Occipital lobe (tissue), 2 donors: Measurements from ENCODE around the gene AGO1. TPM values are rescaled to one million over a fixed set of nuclear protein-coding genes. Genes with fewer than 3 reads are reported as not detected.
"Not testable (repeated sequence)": the region's sequence is repeated elsewhere in the genome, so short reads cannot be mapped to it uniquely, and the experiment has no call there.

Source experiments
- DNase-seq: peaks from one replicate; lab custom pipeline; 2025; lab: John Stamatoyannopoulos, UW
- total RNA-seq: library from RNA; depleted of rRNA; stranded (reverse); fragments of >200 nt; gene quantifications from one replicate; pipeline ENCODE4 v1.2.3, GENCODE V29; 2014

The AGO1 gene
- total RNA-seq, 1 donor from 2014 or later, result 17.0 TPM

DNA sequence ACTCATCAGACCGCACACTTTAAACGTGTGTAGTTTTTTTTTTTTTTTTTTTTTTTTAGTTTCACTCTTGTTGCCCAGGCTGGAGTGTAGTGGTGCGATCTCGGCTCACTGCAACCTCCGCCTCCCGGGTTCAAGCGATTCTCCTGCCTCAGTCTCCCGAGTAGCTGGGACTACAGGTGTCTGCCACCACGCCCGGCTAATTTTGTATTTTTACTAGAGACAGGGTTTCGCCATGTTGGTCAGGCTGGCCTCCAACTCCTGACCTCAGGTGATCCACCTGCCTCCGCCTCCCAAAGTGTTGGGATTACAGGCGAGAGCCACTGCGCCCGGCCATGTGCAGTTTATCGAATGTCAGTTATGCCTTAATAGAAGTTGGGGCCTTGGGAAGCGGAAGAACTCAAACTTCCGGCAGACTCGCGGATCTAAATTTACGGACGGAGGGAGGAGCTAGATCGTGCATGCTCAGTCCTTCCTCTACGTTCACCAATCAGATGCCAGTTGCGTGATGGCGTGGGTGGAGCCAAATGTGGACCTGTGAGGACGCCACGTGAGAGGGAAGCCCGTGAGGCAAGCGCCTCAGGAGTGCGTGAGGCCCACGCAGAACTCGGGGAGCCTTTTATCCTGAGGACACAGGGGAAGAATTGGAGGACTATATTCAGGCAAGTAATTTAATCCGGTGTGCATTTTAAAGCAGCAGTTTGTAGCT, 13.6 kb upstream of the AGO1 start:
- not testable (repeated sequence) for DNase-seq

DNA sequence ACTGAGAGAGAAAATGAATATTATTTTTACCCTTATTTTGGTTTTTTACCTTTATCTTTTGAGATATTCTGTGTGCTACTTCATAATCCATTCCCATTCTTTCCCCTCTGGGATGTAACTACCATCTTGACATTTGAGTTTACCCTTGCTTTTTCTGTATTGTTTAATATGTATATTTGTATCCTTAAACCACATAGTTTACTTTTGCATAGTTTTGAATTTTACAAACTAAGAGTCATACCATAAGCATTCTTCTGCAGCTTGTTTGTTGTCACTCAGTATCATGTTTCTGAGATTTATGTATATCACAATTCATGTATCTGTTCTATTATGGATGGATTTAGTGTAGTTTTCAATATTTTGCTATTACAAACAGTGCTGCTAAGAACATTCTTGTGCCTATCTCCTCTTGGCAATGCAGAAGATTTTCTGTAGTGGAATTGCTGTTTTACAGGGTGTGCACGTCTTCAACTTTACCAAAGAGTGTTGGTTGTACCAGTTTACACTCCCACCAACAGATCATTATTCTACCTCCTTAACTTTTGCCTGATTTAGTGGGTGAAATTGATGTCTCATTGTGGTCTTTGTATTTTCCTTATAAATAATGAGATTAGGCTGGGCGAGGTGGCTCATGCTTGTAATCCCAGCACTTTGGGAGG, 12.2 kb upstream of the AGO1 start:
- DNase-seq, result no peak

DNA sequence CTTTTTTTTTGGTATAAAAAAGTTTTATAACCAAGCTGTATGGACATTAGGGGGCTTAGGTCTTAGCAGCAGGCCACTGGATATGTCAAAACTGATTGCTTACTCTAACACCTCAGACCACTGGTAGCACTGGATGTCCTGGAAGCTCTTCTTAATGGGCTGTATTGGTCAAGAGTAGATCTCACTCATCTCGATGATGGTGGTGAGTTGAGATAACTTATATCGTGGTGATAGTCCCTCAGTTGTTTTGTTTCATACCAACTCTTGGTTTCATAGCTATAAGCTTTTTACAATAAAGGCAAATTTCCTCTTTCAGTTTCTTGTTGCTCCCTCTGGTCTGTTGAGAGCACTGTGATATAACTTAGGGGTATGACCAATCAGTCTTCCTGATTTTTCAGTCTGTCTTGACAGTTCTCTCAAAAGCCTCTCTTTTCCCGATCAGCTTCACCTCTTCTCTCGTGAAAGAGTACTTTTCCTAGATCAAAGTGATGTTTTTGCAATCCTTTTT, 9.7 kb upstream of the AGO1 start:
- no peak for DNase-seq

DNA sequence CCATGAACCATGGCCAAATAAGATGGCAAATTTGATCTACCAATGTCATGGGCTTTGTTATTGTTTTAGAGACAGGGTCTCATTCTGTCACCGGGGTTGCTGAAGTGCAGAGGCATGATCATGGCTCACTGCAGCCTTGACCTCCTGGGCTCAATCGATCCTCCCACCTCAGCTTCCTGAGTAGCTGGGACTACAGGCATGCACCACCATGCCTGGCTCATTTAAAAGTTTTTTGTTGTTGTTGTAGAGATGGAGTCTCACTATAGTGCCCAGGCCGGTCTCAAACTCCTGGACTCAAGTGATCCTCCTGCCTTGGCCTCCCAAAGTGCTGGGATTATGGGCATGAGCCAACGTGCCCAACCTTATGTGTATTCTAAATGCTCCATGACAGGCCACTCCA, 8.9 kb upstream of the AGO1 start:
- not testable (repeated sequence) for DNase-seq

DNA sequence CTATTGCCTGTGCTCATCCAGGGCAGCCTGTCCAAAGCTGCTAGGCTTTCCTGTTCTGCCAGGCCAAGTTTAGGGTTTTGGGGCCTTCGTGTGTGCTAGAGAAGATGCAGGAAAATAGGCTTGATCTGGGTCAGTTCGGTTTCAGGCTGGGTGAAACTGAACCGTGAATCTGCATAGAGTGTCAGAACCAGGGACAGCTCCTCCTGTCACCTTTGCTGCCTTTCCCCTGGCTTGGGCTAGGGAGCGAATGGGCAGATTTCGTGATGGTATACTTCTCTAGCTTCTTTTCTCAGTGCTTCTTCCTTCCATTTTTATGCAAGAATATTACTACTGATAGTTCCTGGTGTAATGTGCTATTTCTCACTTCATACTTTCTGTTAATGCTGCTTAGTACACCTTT, 6.0 kb upstream of the AGO1 start:
- DNase-seq, result no peak

DNA sequence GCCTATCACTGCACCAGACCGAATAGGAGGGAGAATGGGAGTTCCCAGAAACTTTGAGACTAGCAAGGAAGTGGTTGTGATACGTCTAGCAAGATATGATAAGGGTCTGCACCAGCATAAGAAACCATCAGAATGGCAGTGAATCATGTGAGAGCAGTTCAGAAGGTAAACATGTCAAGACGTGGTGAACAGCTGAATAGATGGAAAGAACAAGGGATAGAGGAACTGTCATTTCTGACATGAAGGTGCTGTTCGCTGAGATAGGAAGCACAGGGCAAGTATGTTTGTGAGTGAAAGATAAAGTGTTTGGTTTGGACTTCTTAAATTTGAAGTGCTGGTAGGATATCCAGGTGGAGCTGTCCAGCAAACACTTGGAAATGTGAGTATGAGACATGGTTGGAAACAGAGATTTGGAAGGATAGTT, 1.1 kb upstream of the AGO1 start:
- DNase-seq, result no peak

DNA sequence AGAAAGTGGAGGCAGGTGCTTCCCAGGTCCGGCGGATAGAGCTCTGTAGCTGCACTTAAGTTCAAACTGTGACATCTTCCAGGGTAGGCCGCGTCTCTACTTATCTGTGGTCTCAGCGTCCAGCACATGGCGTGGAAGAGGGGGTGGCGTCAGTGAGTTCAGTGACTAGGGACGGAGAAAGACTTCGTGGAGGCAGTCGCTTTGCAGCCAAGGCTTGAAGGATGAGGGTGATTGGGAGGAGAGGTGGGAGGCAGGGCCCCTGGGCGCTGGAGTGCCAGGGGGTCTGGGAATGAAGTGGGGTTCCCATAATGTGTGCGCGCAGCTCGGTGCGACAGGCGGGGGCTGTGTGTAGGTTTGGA, 444 bp upstream of the AGO1 start:
- DNase-seq, result no peak

DNA sequence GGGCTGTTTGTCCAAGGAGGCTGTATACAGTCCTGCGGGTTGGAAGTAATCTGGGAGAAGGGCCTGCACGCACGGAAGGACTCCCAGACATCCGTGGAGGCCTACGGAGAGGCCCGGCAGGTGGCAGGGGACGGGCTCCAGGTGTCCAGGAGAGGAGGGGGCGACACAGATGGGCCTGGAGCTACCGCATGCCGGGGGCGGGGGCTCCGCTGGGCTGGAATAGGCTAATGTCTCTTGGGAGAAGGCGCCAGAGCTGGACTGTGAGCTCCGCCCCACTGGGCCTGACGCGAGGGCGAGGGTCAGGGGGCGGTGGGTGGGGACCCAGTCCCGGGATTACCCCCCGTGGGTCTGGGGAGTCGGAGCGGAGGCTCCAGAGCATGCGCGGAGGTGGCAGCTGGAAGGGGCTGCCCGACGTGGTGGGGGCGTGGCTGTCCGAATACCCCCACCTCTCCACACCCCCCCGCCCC, 659 bp downstream of the AGO1 start:
- no peak for DNase-seq

DNA sequence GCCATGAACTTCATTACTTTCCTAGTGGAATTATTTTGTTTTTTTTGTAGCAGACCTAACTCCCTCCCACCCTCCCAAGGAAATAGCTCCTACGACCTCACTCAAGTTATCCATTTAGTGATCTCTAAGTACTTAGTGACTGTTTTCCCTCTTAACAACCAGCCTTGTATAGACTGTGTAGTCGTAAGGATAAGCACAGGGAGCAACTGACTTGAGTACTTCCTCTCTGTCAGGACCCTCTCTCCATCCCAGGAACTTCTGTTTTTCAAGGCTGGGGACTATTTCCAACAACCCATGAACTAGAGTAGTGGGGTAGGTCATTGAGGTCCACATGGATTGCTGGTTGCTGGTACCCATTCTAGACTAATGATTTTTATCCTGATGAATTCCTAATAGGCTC, 1.9 kb downstream of the AGO1 start:
- no peak for DNase-seq

DNA sequence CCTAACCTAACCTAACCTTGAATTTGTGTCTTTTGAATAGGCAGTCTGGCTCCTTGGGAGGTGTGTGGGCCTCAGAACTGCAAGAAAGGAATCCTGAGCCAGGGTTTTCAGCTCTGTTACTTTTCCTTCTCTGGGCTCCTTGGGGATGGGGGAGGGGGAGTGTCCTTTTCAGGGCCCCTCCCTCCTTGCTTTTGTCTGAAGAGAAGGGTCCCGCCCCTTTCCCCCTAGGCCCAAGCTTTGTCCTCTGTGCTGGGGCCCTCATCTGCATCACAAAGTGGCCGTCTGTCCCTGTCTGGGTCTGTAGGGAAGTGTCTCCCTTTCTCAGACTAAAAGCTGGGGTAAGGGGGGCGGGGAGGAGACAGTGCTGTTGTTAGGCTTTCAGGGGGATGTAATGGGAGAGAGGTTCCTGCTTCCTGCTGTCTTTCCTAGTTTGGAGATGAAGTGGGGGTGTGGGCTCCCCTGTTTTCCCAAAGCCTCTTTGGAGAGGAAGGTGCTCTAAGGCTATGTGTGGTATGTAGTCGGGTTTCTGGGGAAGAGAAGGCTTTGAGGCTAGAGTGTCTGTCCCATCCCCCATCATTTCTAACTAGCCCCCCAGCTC, 3.1 kb downstream of the AGO1 start:
- no peak for DNase-seq

DNA sequence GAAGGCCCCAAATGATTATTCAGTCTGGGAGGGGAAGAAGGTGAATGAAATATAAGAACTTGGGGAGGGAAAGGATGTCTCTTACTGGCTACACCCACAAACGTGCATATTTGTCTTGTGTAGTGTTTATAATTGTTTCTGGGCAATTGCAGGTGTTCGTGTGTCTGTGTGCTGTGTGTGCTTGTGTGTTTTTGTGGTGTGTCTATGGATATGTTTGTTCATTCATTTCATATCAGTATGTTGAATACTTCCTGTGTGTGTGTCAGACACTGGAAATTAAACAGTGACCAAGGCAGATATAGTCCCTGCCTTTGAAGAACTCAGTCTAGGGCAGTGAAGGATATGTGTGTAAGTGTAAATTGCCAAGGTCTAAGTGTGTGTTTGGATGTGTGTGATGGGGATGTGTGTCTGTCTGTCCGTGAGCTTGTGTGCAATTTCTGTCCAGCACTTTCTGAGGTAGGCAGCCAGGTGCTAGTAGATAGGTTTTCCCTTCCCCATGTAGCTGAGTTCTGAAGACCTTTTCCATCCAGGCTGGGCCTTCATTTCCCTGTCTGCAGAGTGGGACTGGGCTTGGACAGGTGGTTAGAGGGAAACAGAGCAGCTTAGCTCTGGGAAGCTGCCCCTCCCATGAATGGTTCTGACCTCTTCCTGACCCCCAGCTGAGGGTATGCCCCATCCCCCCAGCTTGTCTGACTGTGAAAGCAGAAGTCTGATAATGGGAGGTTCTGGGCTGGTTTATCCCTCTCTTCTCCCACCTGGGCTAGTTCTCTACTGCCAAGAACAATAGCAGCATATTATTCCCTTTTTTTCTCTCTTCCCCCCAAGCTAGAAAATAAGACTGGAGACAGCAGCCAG, 3.8 kb downstream of the AGO1 start:
- DNase-seq, result no peak

DNA sequence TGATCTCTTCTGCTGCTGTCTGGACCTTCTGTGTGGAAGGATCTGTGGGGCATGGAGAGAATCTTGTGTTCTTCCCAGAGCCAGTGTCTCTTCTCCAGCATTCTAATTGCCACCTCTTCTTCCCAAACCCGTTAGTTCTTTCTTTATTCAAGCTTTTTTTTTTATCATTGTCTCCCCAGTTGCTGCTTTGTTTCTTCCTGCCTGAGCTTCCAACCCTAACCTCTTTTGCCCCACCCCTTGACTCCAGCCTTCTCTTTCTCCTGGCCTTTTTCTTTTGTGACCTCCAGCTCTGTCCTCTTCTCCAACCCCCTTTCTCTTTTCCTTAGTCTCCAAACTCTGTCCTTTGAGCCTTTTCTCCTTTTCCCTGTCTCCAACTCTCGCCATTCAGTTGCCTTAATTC, 4.5 kb downstream of the AGO1 start:
- no peak for DNase-seq

DNA sequence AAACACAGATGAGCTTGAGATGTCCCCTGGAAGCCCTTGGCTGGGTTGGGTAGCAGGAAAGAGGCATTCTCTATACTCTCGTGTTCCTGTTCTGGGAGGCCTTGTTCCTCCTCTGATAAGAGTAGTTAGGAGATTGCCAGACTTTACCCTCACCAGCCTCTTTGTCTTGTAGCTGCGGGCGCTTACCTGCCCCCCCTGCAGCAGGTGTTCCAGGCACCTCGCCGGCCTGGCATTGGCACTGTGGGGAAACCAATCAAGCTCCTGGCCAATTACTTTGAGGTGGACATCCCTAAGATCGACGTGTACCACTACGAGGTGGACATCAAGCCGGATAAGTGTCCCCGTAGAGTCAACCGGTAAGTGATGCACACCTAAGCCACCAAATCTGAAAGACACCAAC, 5.2 kb downstream of the AGO1 start:
- DNase-seq, result no peak

DNA sequence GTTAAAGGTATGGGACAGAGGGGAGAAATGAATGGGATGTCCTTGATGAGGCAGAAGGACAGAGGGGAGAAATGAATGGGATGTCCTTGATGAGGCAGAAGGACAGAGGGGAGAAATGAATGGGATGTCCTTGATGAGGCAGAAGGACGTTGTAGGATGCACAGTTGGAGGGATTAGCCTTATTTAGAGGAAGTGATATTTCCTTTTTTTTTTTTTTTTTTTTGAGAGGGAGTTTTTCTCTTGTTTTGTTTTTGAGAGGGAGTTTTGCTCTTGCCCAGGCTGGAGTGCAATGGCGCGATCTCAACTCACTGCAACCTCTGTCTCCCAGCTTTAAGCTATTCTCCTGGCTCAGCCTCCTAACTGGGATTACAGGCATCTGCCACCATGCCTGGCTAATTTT, 6.0 kb downstream of the AGO1 start:
- not testable (repeated sequence) for DNase-seq

DNA sequence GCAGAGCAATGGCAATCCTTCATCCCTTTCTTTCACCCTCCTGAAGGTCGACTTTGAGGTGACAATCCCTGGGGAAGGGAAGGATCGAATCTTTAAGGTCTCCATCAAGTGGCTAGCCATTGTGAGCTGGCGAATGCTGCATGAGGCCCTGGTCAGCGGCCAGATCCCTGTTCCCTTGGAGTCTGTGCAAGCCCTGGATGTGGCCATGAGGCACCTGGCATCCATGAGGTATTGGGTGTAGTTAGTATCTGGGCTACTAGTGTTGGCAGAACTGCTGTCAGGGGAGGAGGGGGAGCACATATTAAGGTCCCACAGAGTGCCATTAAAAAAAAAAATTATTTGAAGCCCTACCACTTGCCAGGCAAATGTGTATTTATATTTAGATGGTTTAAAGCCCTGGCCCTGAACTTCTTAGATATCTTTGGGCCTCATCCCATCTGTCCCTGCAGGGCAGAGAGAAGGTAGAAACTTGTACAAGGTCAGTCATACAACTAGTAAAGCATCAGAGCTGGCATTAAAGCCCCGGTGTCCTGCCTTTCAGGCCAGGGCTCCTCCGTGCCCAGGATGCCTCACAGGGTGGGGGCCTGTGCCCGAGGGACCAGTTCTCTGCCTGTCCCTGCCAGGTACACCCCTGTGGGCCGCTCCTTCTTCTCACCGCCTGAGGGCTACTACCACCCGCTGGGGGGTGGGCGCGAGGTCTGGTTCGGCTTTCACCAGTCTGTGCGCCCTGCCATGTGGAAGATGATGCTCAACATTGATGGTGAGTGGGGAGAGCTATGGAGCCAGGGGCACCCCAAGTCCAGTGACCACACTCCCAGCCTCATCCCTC, 10.3 kb downstream of the AGO1 start:
- no peak for DNase-seq

DNA sequence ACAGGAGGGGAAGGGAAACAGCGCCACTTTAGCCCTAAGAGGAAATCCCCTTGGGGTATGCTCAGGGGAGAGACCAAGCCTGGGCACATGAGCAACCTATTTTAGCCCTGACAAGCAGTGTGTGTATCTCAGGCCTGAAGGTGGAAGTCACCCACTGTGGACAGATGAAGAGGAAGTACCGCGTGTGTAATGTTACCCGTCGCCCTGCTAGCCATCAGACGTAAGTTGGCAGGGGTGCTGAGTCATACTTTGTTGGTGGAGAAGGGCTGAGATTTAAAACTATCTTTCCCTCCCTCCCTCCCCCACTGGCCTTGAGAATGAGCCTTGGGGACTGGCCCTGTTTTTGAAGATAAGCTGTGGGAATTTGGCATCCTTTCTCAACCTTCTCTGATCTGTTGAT, 11.2 kb downstream of the AGO1 start:
- peak; percentile 8 for DNase-seq

DNA sequence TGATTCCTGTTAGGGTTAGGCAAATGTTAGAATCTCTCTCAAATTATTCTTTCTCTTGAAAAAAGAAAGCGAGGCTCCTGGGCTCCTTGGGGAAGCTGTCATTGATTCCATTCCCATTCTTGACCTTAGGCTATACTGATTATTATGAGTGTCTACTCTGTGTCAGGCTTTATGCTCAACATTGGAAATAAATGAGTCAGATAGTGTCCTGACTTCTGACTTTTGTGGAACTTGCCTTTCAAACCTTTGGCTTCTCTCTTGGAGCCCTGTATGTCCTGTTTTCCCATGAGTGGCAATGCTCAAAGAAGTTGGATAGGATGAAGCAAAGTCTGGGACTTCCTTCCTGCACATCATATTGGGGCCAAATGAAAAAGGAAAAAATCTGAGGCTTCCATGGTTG, 11.6 kb downstream of the AGO1 start:
- DNase-seq, result no peak

DNA sequence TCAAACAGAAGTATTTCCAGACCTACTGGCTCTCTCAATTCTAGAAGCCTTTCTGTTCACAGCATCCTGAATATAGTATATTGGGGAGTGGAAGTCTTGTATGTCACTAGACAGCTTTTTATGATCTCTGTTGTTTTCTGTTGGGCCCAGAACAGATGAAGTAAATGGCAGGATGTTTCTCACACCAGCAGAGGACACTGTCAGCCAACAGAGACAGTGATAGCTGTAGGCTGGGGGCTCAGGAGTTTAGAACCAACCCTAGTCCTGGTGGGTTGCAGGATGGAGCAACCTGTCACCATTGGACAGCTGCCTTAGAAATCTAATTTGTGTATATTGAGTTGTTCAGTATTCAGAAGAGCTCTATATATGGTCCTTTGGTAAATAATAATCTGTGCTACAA, 16.9 kb downstream of the AGO1 start:
- DNase-seq, result no peak

DNA sequence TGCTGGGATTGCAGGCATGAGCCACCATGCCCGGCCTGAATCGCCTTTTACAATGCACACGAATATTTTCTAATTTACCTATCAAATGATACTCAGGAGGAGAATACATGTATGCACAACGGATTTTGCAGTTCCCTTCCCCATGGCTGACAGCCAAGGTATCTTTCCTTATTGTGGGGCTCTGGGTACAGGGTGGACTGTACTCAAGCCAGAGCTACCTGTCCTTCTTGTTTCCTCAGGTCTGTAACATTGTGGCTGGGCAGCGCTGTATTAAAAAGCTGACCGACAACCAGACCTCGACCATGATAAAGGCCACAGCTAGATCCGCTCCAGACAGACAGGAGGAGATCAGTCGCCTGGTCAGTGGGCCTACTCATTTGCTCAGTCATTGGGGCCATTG, 18.2 kb downstream of the AGO1 start:
- no peak for DNase-seq

DNA sequence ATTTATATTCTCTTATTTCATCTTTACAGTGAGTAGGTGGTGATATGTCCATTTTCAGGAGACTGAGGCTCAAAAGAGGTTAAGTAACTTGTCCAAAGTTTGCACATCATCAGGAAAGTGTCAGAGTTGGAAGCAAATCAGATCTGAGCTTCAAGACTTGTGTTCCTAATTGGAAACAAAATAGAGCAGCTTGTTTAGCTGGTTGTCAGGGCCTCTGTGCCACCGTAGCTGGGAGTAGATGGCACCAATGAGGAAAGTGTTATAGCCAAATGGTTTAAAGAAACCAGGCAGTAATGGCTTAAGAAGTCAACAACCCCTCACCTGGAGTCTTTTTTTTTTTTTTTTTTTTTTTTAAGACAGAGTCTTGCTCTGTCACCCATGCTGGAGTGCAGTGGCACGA, 19.7 kb downstream of the AGO1 start:
- DNase-seq, result no peak

DNA sequence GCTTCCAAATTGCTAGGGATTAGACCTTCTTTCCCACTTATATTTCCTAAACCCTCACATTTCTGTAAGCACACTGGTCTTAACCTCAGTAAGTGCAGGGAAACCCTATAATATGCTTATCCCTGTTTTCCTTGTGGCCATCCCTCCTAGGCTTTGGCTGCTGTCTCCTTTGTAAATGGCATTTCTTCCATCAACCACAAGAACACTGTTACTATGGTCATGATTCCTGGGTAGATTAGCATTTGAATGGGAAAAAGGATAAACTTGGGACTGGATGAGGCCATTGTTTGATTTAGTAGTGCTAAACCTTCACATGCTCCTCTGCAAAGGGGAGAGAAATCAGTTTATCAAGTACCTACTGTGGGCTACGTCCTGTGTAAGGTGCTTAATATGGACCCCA, 31.7 kb downstream of the AGO1 start:
- DNase-seq, result no peak
